ENCODE results near the gene LIN52. TPM values are rescaled to one million over a fixed set of nuclear protein-coding genes. Genes with fewer than 3 reads are reported as not detected.

The LIN52 gene
- total RNA-seq, 4 donors from 2014 or later, result 9.2 to 24.2 (median 14.8) TPM

DNA sequence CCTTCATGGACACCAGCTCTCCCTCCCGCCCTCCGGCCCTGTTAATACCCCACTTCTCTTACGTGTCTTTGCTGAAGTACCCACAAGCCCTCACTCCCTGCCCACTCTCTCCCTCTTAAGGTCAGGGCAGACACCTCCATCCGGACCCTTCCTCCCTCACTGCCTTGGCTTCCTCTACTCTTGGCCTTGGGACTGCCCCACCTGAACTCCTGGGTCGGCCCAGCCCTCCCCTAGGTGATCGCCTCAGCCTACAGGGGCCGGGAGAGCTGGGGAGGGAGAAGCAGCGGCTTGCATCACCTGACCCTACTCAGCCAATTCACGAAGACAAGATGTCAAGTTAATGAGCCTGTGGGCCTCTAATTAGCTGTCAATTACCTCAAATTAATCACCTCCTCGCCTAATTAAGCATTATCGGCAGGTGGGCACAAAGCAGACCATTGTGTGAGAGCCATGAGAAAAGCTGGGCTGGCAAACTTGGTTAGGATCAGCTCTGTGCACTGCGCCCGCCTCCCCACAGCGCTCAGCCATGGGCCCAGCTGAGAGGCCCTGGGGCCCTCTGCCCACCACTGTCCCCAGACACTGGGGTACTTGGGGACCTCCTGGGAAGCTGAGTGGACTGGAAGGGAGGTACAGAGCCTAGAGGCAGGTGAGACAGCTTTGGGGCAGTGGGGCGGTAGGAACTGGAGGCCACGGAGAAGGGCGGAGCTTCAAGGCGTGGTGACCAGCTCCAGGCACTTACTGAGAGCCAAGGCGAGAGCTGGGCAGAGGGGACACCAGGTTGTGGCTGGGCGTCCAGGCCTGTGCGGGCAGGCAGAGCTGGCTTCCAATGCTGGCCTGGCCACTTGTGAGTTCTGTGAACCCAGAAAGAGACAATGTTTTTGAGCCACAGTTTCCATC, 129.4 kb downstream of the LIN52 start:
- Histone ChIP-seq H3K4me3 (no peak overlapping the region), H3K9me3 (no peaks in the 10 kb centered on the region), H3K36me3 (no peaks in the 10 kb centered on the region), H3K27me3 (peaks cover 0 to 9% of the 10 kb centered on the region in 2 donors), H3K4me1 (no peaks in the 10 kb centered on the region), H3K27ac (no peak overlapping the region)
- no peak for DNase-seq
- TF ChIP-seq, protein P1, sequence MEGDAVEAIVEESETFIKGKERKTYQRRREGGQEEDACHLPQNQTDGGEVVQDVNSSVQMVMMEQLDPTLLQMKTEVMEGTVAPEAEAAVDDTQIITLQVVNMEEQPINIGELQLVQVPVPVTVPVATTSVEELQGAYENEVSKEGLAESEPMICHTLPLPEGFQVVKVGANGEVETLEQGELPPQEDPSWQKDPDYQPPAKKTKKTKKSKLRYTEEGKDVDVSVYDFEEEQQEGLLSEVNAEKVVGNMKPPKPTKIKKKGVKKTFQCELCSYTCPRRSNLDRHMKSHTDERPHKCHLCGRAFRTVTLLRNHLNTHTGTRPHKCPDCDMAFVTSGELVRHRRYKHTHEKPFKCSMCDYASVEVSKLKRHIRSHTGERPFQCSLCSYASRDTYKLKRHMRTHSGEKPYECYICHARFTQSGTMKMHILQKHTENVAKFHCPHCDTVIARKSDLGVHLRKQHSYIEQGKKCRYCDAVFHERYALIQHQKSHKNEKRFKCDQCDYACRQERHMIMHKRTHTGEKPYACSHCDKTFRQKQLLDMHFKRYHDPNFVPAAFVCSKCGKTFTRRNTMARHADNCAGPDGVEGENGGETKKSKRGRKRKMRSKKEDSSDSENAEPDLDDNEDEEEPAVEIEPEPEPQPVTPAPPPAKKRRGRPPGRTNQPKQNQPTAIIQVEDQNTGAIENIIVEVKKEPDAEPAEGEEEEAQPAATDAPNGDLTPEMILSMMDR (IDR thresholded peaks at IDR 0.05), result no peak
- no peak for TF ChIP-seq POLR2A (IDR thresholded peaks at IDR 0.05)

DNA sequence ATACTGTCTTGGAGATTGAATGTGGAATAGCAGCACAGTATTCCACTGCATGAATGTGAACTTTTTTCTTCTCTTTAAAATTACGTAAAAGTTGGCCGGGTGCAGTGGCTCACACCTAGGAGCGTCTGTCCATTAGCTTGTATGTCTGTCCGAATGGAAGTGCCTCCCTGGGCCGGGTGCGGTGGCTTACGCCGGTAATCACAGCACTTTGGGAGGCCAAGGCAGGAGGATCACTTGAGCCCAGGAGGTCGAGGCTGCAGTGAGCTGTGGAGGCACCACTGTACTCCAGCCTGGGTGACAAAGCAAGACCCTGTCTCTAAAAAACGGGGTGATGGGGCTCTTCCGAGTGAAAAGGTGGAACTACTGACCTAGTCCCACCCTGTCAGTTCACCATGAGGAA, 131.9 kb downstream of the LIN52 start:
- TF ChIP-seq, protein P1 (IDR thresholded peaks at IDR 0.05), result no peak
- no peak for TF ChIP-seq POLR2A (IDR thresholded peaks at IDR 0.05)
- no peaks in the 10 kb centered on the region for H3K36me3 ChIP-seq
- H3K27me3 ChIP-seq, result peaks cover 0 to 10% of the 10 kb centered on the region in 2 donors

DNA sequence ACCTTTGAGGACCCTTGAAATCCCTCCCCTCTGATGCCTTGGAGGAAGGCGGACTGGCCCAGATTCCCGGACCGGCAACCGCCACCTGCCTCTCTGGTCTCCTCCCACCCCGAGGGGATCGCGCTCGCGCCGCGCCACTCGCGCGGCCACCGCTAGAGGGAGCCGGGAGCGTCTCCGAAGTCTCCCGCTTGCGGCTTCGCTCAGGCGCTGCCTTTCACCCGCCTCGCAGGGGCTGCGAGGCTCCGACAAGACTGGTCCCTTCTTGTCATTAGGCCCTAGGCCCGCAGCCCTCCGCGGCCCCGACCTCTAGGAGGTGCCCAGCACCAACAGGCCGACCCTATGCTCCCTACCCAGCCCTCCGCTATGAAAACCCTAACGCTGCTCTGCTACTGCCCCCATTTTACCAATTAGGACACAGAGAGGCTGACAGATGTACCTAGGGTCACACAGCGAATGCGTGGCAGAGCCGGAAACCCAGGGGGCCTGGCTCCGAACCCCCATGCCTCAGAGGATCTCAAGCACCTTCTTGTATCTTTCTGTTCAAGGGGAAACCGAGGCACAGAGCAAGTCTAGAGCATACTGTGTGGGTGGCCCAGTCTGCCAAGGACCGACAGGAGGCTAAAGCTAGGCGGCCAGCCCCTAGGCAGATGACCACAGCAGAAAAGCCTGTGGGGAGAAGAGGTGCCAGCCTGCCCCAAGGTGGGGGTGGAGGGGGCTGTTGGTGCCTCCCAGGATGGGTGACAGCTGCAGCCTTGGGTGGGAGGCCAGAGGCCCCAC, 133.1 kb downstream of the LIN52 start:
- Histone ChIP-seq H3K27ac (no peak overlapping the region), H3K9me3 (no peaks in the 10 kb centered on the region), H3K27me3 (peaks cover 0 to 10% of the 10 kb centered on the region in 2 donors), H3K4me3 (peak overlapping the region in 3 of 4 donors; percentile 27 to 49 (median 34)), H3K4me1 (no peaks in the 10 kb centered on the region), H3K36me3 (no peaks in the 10 kb centered on the region)
- TF ChIP-seq, protein P1 (IDR thresholded peaks at IDR 0.05), result peak; percentile 28 to 85 (median 79)
- TF ChIP-seq POLR2A (IDR thresholded peaks at IDR 0.05), result no peak
- DNase-seq, result peak; percentile 24 to 78 (median 77)

More for the DNA sequence above, 131.9 kb downstream of the LIN52 start:
- Histone ChIP-seq H3K4me1 (no peaks in the 10 kb centered on the region), H3K4me3 (no peak overlapping the region), H3K9me3 (no peaks in the 10 kb centered on the region), H3K27ac (no peak overlapping the region)
- DNase-seq, result no peak

DNA sequence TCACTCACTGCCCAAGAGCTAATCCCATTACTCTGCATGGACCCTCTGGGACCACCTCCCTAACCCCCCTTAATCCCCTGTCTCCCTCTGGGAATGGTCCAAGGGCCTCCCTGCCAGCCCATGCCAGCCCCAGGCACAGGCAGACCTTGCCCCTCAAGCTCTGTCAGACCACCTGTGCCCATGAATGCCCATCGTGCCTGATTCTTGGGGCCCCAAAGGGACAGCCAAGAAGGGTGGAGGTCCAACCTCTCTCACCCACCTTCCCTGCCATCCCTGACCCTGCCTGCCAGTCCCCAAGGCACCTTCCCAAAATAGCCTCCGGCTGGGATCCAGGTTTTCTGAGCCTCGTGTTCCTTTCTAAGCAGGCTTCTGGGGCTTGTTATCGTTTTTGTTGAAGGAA, 133.7 kb downstream of the LIN52 start:
- H3K9me3 ChIP-seq, result no peaks in the 10 kb centered on the region
- H3K4me1 ChIP-seq, result no peaks in the 10 kb centered on the region
- no peak overlapping the region for H3K4me3 ChIP-seq
- TF ChIP-seq, protein P1 (IDR thresholded peaks at IDR 0.05), result no peak
- no peak for TF ChIP-seq POLR2A (IDR thresholded peaks at IDR 0.05)
- H3K27me3 ChIP-seq, result peaks cover 0 to 10% of the 10 kb centered on the region in 2 donors
- no peaks in the 10 kb centered on the region for H3K36me3 ChIP-seq
- DNase-seq, result no peak
- no peak overlapping the region for H3K27ac ChIP-seq

DNA sequence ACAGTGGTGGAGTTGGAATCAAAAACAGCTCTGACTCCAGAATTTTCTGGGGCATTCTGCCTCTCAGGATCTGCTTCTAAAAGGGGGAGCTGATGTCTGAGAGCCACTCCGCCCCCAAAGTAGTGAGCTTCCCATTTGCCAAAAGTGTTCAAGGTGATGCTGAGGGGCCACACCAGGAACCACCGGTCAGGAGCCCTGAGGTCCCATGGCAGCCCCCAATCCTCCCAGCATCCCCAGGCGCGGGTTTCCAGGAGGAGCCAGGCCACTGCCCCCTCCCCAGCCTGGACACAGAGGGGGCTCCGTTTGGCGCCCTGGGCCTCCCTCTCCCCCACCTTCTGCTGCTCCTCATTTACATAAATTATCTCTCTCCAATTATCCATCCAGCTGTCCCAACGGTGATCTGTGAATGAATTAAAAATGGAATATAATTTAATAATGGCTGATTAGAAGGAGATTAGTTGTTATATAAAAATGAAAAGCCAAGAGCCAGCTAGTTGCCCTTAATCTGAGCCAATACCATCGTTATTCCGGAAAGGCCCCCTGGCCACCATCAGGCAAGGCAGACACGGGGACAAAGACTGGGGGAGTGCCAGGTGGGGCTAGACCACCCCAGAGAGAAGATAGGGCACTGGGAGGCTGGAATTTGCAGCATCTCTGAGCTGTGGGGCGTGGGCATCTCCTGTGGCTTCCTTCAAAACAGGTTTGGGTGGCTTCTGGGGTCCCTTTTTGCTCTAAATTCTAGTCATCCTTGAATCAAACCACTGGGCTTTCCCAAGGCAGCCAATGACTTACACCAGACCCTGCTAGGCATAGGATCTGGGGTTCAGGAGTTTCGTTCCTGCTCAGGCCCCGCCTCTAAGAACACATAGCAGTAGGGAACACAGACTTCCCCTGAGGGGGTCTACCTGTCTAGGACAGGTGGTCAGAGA, 134.8 kb downstream of the LIN52 start:
- no peak overlapping the region for H3K27ac ChIP-seq
- TF ChIP-seq POLR2A (IDR thresholded peaks at IDR 0.05), result no peak
- TF ChIP-seq, protein P1 (IDR thresholded peaks at IDR 0.05), result no peak
- H3K4me1 ChIP-seq, result no peaks in the 10 kb centered on the region
- DNase-seq, result no peak
- H3K36me3 ChIP-seq, result no peaks in the 10 kb centered on the region
- no peaks in the 10 kb centered on the region for H3K9me3 ChIP-seq
- H3K4me3 ChIP-seq, result no peak overlapping the region
- peaks cover 0 to 10% of the 10 kb centered on the region in 2 donors for H3K27me3 ChIP-seq
